WI38 (cell line): ENCODE results near the gene CTSZ.

ENCODE experiments used
- H3K4me3 ChIP-seq: 2 replicates; pipeline ENCODE4 v1.5.1; 2011; ENCODE audit warnings: low read depth, mild to moderate bottlenecking, control low read depth, low read length
- TF ChIP-seq, protein P1 (sequence below): IDR thresholded peaks from 2 replicates; pipeline ENCODE4 v1.5.1; 2012; ENCODE audit warnings: low read depth, mild to moderate bottlenecking, control low read depth, low read length

The CTSZ gene

GRCh38 chr20:59044796-59045195, 37.7 kb upstream of the CTSZ start:
- H3K4me3 ChIP-seq = no peak overlapping the region
- TF ChIP-seq, protein P1, sequence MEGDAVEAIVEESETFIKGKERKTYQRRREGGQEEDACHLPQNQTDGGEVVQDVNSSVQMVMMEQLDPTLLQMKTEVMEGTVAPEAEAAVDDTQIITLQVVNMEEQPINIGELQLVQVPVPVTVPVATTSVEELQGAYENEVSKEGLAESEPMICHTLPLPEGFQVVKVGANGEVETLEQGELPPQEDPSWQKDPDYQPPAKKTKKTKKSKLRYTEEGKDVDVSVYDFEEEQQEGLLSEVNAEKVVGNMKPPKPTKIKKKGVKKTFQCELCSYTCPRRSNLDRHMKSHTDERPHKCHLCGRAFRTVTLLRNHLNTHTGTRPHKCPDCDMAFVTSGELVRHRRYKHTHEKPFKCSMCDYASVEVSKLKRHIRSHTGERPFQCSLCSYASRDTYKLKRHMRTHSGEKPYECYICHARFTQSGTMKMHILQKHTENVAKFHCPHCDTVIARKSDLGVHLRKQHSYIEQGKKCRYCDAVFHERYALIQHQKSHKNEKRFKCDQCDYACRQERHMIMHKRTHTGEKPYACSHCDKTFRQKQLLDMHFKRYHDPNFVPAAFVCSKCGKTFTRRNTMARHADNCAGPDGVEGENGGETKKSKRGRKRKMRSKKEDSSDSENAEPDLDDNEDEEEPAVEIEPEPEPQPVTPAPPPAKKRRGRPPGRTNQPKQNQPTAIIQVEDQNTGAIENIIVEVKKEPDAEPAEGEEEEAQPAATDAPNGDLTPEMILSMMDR = no peak

GRCh38 chr20:59044295-59044694, 37.2 kb upstream of the CTSZ start:
- TF ChIP-seq, protein P1 = no peak
- no peak overlapping the region for H3K4me3 ChIP-seq

DNA sequence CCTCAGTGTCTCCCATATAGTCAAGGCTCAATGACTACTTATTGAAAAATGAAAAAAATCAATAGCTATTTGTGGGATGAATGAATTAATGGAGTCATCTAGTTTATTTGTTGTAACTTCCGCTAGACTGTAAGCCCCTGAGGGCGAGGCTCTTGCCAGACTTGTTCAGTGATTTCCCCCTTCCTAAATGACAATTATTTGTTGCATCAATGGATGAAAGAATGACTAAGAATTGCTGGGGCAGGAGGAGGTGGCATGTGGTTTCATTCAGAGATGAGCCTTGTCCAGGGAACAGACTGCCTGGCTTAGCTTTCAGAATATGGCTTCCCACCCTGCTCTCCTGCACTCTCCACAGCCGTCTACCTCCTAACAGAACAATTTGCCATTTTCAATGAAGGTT, 36.6 kb upstream of the CTSZ start:
- no peak overlapping the region for H3K4me3 ChIP-seq
- TF ChIP-seq, protein P1 = no peak

DNA sequence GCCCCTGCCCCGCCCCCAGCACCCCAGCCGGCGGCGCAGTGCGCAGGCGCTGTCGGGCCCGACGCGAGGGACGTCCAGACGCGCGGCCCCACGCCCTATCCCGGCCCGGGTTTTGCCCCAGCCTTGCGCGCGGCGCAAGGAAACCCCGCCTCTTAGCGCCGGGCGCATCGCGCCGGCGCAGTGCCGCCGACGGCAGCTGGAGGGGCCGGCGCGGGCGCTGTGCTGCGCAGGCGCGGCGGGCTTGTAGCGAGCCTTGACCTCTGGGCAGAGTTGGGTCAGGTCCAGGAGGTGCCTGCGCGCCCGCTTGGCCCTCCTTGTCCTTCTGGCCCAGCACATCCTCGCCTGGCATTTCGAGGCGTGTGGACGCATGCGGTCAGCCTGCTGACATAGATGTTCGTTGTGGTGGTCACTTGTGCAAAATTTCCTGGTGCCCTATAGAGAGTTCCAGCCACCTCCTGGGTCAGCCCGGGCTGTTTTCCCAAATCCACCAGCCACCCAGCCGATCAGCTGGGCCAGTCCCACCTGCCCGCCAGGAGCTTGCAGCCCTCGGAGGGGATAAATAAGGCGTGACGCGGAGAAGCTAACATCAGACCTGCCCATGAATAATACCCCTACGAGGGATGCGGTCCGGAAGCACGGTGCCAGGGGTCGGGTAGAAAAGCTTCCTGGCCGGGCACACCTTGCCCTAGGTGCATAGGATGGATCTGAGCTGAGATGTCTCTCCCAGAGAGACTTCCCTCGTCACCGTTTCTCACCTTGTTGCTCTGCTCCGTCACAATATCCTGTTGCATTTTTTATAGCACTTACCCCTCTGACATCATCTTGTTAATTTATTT, 36.0 kb upstream of the CTSZ start:
- H3K4me3 ChIP-seq = peak overlapping the region; percentile 87

DNA sequence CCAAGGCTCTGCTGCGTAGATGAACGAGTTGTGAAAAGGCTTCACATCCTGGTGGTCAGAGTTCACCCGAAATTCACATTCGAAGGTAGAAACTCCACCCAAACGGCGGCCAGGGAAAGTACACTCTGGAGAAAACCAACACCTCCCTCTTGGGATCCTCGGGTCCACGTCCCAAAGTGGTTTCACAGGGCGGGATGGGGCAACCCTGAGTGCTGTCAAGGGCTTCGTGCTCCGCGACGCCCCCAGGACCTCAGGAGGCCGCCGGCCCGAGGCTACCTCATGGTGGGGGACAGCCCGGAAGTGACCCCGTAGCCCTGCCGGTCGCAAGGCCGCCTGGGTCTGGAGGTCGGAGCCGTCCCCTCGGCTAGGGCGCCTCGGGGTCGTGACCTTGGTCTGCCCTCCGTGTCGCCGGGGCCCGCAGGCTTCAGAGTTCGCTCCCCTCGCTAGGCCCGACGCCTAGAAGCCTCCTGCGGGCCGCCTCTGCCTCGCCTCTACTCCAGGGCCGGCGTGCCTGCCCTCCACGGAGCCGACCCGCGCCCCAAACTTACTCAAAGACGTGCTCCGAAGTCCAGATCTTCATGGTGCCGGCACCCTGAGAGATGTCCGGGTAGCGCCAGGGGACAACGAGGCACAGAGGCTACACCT, 35.2 kb upstream of the CTSZ start, which contains the start of gene PRELID3B:
Gene PRELID3B, minus strand, starts transcription at position 636 of the 645 bp plus-strand sequence. Its CDS starts 56 bp downstream, at position 580.
- TF ChIP-seq, protein P1 = no peak
- H3K4me3 ChIP-seq = peak within 1 kb of the TSS; percentile 87

More for the DNA sequence above, 36.0 kb upstream of the CTSZ start:
- TF ChIP-seq, protein P1 = no peak

DNA sequence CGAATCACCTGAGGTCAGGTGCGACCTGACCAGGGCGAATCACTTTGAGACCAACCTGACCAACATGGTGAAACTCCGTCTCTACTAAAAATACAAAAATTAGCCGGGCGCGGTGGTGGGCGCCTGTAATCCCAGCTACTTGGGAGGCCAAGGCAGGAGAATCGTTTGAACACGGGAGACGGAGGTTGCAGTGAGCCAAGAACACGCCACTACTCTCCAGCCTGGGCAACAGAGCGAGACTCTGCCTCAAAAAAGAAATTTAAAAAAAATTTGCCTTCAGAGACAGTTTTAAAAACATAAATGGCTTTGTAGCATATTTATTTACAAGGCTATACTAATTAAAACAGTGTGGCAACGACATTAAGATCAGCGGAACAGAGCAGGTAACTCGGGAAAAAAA, 34.4 kb upstream of the CTSZ start:
- H3K4me3 ChIP-seq = peak overlapping the region; percentile 87

DNA sequence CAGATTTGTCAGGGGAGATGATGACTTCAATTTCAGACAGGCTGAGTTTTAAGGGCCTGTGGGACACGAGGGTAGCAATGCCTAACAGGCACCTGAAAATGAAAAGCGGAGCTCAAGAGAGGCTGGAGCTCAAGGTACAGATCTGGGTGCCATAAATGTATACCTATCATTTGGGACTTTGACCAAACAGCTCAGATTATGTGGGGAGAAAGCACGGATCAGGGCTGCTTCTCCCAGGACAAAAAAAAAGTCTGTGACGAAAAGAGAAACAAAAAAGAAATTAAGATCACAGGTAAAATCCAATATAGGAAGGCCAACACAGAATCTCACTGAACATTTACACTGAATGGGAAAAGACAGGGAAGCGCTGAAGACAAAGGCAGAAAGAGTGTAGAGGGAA, 33.6 kb upstream of the CTSZ start:
- H3K4me3 ChIP-seq = no peak overlapping the region
- TF ChIP-seq, protein P1 = no peak
